Activated T-cell treated with anti-CD3 and anti-CD28 coated beads, Interleukin-2, amount 50 U/mL, for 24 hours (primary cell): Measurements from ENCODE around the gene KRT6C.
"Not testable (repeated sequence)": the region's sequence is repeated elsewhere in the genome, so short reads cannot be mapped to it uniquely, and the experiment has no call there.

Experiments used
- DNase-seq: peaks from one replicate; pipeline ENCODE4 v3.0.0-alpha.2; 2020
- H3K27ac Mint-ChIP-seq: 2 replicates; pipeline ENCODE4 v1.8.0; 2020; ENCODE audit warnings: mild to moderate bottlenecking, mixed read lengths
- H3K27me3 Mint-ChIP-seq: 2 replicates; pipeline ENCODE4 v1.8.0; 2020; ENCODE audit warnings: mixed read lengths
- H3K36me3 Mint-ChIP-seq: 2 replicates; pipeline ENCODE4 v1.8.0; 2020; ENCODE audit warnings: low read depth, mixed read lengths
- H3K4me1 Mint-ChIP-seq: 2 replicates; pipeline ENCODE4 v1.8.0; 2020; ENCODE audit warnings: low read depth, mixed read lengths
- H3K4me3 Mint-ChIP-seq: 2 replicates; pipeline ENCODE4 v1.8.0; 2020; ENCODE audit warnings: mild to moderate bottlenecking, moderate library complexity, mixed read lengths
- H3K9me3 Mint-ChIP-seq: 2 replicates; pipeline ENCODE4 v1.8.0; 2020; ENCODE audit warnings: mixed read lengths

The KRT6C gene

GRCh38 chr12:52492405-52492804 lies 18.8 kb upstream of the KRT6C start:
- not testable (repeated sequence) for H3K4me3 Mint-ChIP-seq, H3K4me1 Mint-ChIP-seq, H3K9me3 Mint-ChIP-seq, H3K27ac Mint-ChIP-seq, DNase-seq, H3K36me3 Mint-ChIP-seq
- H3K27me3 Mint-ChIP-seq = peaks cover 36% of the 10 kb centered on the region

- DNase-seq, H3K4me1 Mint-ChIP-seq, H3K27ac Mint-ChIP-seq, H3K4me3 Mint-ChIP-seq, H3K9me3 Mint-ChIP-seq, H3K36me3 Mint-ChIP-seq: not testable (repeated sequence)
- peaks cover 42% of the 10 kb centered on the region for H3K27me3 Mint-ChIP-seq
These were observed 17.9 kb upstream of the KRT6C start for GRCh38 chr12:52491495-52491894.

GRCh38 chr12:52488736-52489135 lies 15.1 kb upstream of the KRT6C start:
- no peak overlapping the region for H3K27ac Mint-ChIP-seq
- H3K27me3 Mint-ChIP-seq = peaks cover 61% of the 10 kb centered on the region
- H3K4me3 Mint-ChIP-seq = no peak overlapping the region
- no peak for DNase-seq
- no peaks in the 10 kb centered on the region for H3K36me3 Mint-ChIP-seq
- H3K4me1 Mint-ChIP-seq = no peaks in the 10 kb centered on the region
- H3K9me3 Mint-ChIP-seq = peaks cover 10% of the 10 kb centered on the region

- H3K27ac Mint-ChIP-seq, H3K36me3 Mint-ChIP-seq, DNase-seq, H3K4me3 Mint-ChIP-seq, H3K4me1 Mint-ChIP-seq: not testable (repeated sequence)
- H3K27me3 Mint-ChIP-seq = peaks cover 64% of the 10 kb centered on the region
- H3K9me3 Mint-ChIP-seq = peaks cover 10% of the 10 kb centered on the region
These were observed 14.3 kb upstream of the KRT6C start for GRCh38 chr12:52487744-52488443.

GRCh38 chr12:52487211-52487610 lies 13.6 kb upstream of the KRT6C start:
- Mint-ChIP-seq H3K36me3 (no peaks in the 10 kb centered on the region), H3K4me3 (no peak overlapping the region), H3K27ac (no peak overlapping the region), H3K9me3 (peaks cover 10% of the 10 kb centered on the region), H3K27me3 (peaks cover 63% of the 10 kb centered on the region), H3K4me1 (no peaks in the 10 kb centered on the region)
- no peak for DNase-seq

GRCh38 chr12:52486166-52487105 lies 12.8 kb upstream of the KRT6C start:
- H3K27ac Mint-ChIP-seq = no peak overlapping the region
- no peaks in the 10 kb centered on the region for H3K36me3 Mint-ChIP-seq
- peaks cover 10% of the 10 kb centered on the region for H3K9me3 Mint-ChIP-seq
- no peak overlapping the region for H3K4me3 Mint-ChIP-seq
- DNase-seq = no peak
- no peaks in the 10 kb centered on the region for H3K4me1 Mint-ChIP-seq
- peaks cover 56% of the 10 kb centered on the region for H3K27me3 Mint-ChIP-seq

GRCh38 chr12:52480073-52480472 lies 6.5 kb upstream of the KRT6C start:
- Mint-ChIP-seq H3K27ac (no peak overlapping the region), H3K36me3 (no peaks in the 10 kb centered on the region), H3K27me3 (peaks cover 36% of the 10 kb centered on the region), H3K9me3 (peaks cover 5% of the 10 kb centered on the region), H3K4me1 (no peaks in the 10 kb centered on the region), H3K4me3 (no peak overlapping the region)
- no peak for DNase-seq

- no peak for DNase-seq
These were observed 4.0 kb upstream of the KRT6C start for GRCh38 chr12:52477651-52478050.

GRCh38 chr12:52474212-52474611 lies 607 bp upstream of the KRT6C start:
- Mint-ChIP-seq H3K27ac (no peak overlapping the region), H3K4me1 (no peaks in the 10 kb centered on the region), H3K36me3 (no peaks in the 10 kb centered on the region), H3K27me3 (peaks cover 27% of the 10 kb centered on the region), H3K4me3 (no peak overlapping the region), H3K9me3 (no peaks in the 10 kb centered on the region)
- no peak for DNase-seq

More at GRCh38 chr12:52477651-52478050, 4.0 kb upstream of the KRT6C start:
- no peak overlapping the region for H3K4me3 Mint-ChIP-seq
- H3K4me1 Mint-ChIP-seq = no peaks in the 10 kb centered on the region
- no peak overlapping the region for H3K27ac Mint-ChIP-seq
- H3K9me3 Mint-ChIP-seq = no peaks in the 10 kb centered on the region
- H3K27me3 Mint-ChIP-seq = peaks cover 20% of the 10 kb centered on the region
- no peaks in the 10 kb centered on the region for H3K36me3 Mint-ChIP-seq

GRCh38 chr12:52469853-52470252 lies 3.8 kb downstream of the KRT6C start:
- DNase-seq = no peak
- no peak overlapping the region for H3K4me3 Mint-ChIP-seq
- H3K36me3 Mint-ChIP-seq = no peaks in the 10 kb centered on the region
- peaks cover 32% of the 10 kb centered on the region for H3K27me3 Mint-ChIP-seq
- H3K4me1 Mint-ChIP-seq = no peaks in the 10 kb centered on the region
- H3K27ac Mint-ChIP-seq = no peak overlapping the region
- H3K9me3 Mint-ChIP-seq = no peaks in the 10 kb centered on the region

GRCh38 chr12:52464897-52465296 lies 8.7 kb downstream of the KRT6C start:
- Mint-ChIP-seq H3K4me1 (no peaks in the 10 kb centered on the region), H3K36me3 (no peaks in the 10 kb centered on the region), H3K4me3 (no peak overlapping the region), H3K9me3 (no peaks in the 10 kb centered on the region), H3K27ac (no peak overlapping the region), H3K27me3 (peaks cover 21% of the 10 kb centered on the region)
- DNase-seq = no peak

- Mint-ChIP-seq H3K27ac (no peak overlapping the region), H3K4me3 (no peak overlapping the region), H3K36me3 (no peaks in the 10 kb centered on the region), H3K4me1 (no peaks in the 10 kb centered on the region), H3K27me3 (peaks cover 9% of the 10 kb centered on the region), H3K9me3 (no peaks in the 10 kb centered on the region)
- DNase-seq = no peak
These were observed 11.9 kb downstream of the KRT6C start for GRCh38 chr12:52461693-52462092.

- H3K36me3 Mint-ChIP-seq = no peaks in the 10 kb centered on the region
- peaks cover 8% of the 10 kb centered on the region for H3K27me3 Mint-ChIP-seq
- H3K4me3 Mint-ChIP-seq = no peak overlapping the region
- no peaks in the 10 kb centered on the region for H3K9me3 Mint-ChIP-seq
- peaks cover 5% of the 10 kb centered on the region for H3K4me1 Mint-ChIP-seq
- no peak for DNase-seq
- no peak overlapping the region for H3K27ac Mint-ChIP-seq
These were observed 14.7 kb downstream of the KRT6C start for GRCh38 chr12:52458861-52459260.

- Mint-ChIP-seq H3K9me3 (no peaks in the 10 kb centered on the region), H3K4me3 (no peak overlapping the region), H3K4me1 (peaks cover 5% of the 10 kb centered on the region), H3K27me3 (peaks cover 5% of the 10 kb centered on the region), H3K27ac (no peak overlapping the region), H3K36me3 (no peaks in the 10 kb centered on the region)
- DNase-seq = no peak
These were observed 17.8 kb downstream of the KRT6C start for GRCh38 chr12:52455821-52456220.
